Neural progenitor cell (in vitro differentiated cells): ENCODE data around the gene TMCO4.

Experiments used
- EZH2 ChIP-seq: fragments of 200-600 bp; sonication (generic); IDR thresholded peaks from 2 replicates; pipeline ENCODE4 v1.6.1; 2017; ENCODE audit warnings: antibody characterized with exemption, mild to moderate bottlenecking, moderate library complexity
- EZH2phosphoT487 ChIP-seq: fragments of 200-600 bp; sonication (generic); IDR thresholded peaks from 2 replicates; pipeline ENCODE4 v1.6.1; 2017; ENCODE audit warnings: antibody characterized with exemption
- TF ChIP-seq, protein P1 (sequence below): fragments of 200-600 bp; sonication (generic); IDR thresholded peaks from 2 replicates; pipeline ENCODE4 v1.5.1; 2017; ENCODE audit warnings: antibody characterized with exemption, mild to moderate bottlenecking

GRCh38 chr1:19771350-19771749 lies 28.4 kb downstream of the TMCO4 start:
- TF ChIP-seq, protein P1, sequence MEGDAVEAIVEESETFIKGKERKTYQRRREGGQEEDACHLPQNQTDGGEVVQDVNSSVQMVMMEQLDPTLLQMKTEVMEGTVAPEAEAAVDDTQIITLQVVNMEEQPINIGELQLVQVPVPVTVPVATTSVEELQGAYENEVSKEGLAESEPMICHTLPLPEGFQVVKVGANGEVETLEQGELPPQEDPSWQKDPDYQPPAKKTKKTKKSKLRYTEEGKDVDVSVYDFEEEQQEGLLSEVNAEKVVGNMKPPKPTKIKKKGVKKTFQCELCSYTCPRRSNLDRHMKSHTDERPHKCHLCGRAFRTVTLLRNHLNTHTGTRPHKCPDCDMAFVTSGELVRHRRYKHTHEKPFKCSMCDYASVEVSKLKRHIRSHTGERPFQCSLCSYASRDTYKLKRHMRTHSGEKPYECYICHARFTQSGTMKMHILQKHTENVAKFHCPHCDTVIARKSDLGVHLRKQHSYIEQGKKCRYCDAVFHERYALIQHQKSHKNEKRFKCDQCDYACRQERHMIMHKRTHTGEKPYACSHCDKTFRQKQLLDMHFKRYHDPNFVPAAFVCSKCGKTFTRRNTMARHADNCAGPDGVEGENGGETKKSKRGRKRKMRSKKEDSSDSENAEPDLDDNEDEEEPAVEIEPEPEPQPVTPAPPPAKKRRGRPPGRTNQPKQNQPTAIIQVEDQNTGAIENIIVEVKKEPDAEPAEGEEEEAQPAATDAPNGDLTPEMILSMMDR, result no peak
- TF ChIP-seq EZH2 (no peak), EZH2phosphoT487 (no peak)
